ELF-1 (cell line): ENCODE data around the gene PDE11A.

Experiments used
- DNase-seq: peaks from one replicate; pipeline ENCODE4 v3.0.0-alpha.2; 2016; ENCODE audit warnings: low read depth, low spot score

PDE11A gene

DNA sequence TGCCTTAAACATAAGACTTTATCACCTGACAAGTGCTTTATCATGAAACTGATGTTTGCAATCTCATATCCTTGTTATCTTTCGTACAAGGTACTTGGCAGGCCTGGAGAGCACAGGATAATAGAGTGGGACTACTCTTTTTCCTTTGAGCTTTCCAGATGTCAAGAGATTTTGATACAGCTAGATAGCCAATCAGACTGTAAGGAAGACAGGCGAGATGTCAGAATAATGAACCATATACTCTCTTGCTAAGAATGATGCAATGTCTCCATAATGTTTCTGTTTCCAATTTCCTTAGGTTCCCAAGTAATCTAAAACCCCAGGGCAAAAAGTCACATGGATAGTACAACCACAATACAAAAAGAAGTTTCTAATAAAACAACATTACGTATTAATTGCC is 313.1 kb downstream of the PDE11A start:
- DNase-seq, result no peak

DNA sequence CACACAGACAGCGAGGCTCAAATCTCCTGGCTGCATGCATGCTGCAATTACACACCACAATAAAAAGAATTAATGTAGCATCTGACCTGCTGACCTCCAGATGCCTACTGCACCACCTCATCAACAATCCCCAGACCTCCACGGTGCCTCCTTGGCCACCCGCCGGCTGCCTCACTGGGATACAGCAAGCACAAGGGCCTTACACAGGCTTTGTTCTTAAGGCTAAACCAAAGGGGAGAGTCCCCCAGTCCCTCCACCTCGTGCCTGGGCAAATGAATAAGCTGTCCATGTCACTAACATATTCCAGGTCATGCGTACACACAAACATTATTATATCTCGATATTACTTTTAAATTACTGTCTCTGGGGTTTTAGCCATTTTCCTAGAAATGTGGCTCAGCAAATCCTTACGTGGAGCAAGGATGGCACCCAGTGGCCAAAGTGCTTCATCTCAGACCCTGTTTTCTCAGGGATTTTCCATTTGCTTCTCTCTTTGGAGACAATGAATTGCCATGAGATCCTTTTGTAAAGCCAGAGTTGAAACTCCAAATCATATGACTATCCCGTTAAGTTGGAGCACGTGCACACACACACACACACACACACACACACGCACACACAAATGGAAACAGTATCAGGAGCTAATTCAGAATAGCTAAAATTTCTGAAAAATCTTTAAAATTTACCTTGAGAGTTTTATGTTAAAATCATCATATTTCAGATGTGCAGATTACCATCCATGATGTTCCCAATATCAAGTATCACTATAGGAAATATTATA is 313.8 kb downstream of the PDE11A start:
- peak; percentile 75 for DNase-seq

GRCh38 chr2:177756336-177756735 is 316.2 kb downstream of the PDE11A start:
- no peak for DNase-seq

GRCh38 chr2:177754492-177754873 is 318.1 kb downstream of the PDE11A start:
- peak; percentile 11 for DNase-seq

- peak; percentile 67 for DNase-seq
These were observed 318.7 kb downstream of the PDE11A start for GRCh38 chr2:177753682-177754491.

DNA sequence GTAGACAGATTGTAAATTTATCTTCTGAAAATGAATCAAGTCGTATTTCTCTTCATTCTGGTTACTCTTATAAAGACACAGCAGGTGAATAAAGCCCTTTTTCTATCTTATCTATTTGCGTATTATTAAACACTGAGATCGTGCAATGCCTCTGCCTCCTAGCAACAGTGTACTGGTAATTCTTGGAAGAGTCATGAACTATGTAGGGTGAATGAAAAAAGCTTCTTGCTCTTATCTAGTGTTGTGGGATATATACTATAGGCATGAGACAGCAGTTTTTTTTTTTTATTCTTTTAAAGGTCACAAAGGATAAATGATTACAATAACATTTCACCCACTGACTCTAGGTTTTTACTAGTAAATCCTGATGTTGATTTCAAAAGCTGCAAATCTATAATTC is 324.2 kb downstream of the PDE11A start:
- no peak for DNase-seq

GRCh38 chr2:177747384-177747783 is 325.2 kb downstream of the PDE11A start:
- DNase-seq, result no peak

GRCh38 chr2:177746358-177746757 is 326.2 kb downstream of the PDE11A start:
- DNase-seq, result no peak

DNA sequence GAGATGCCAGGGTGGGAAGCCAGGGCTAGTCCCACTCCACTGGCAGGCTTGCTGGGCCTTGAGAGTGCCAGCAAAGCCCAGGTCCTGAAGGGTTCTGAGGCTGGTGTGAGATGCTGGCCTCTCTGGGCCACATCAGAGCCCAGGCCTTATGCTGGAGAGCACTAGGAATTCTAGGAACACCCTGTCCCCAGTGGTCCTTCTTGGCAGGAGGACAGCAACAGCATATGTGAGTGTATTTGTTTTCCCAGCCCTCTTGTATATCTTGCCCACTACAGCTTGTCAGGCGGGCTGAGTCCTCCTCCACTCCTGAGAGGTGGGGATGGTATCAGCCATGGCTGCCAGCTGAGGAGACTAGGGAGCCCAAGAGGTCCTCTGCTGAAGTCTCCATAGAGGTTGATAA is 327.0 kb downstream of the PDE11A start:
- DNase-seq, result no peak

DNA sequence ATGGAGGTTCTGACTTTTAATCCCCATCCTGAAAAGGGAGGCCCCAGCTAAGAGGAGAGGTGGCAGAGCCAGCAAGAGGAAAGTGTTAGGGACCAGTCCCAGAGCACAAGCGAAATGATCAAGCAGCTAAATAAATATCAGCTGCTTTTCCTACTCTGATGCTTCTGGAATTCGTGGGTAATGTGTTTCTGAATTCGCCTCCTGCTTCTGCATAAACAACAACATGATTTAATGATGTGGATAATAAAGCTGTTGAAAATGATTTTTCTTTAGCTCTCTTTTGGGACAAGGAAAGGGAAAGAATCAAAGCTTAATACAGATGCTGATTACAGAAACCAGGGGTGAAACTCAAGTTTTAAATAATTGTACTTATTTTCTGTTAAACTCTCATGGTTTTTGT is 329.7 kb downstream of the PDE11A start:
- DNase-seq, result no peak

DNA sequence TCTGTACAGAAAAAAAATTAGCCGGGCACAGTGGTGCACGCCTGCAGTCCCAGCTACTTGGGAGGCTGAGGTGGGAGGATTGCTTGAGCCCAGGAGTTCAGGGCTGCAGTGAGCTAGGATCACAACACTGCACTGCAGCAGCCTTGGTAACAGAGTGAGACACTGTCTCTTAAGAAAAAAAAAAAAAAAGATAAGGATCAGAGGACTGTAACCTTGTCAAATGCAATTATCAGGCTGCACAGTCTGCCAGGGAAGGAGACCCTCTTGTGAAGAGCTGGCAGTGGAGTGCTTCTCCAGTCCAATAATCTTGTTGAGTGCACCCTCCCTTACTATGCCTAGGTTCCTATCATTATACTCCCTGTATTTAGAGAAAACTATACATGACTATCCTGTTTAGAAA is 330.7 kb downstream of the PDE11A start:
- no peak for DNase-seq

DNA sequence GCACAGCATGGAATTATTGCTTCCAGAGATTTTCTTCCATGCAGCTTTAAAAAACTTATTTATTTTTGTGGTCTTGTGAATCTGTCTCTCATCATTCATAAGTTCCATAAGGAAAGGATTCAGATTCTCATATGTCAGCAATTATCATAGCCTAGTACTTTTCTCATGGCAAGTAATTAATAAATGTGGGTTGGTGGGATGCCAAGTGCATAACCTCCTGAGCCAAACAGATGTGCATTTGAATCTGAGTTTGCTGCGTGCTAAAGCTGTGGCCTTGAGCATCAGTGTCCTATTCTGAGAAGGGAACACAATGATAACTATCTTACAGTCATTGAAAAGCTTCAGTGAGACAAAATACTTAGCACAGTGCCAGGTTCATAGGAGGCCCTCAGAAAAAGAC is 331.9 kb downstream of the PDE11A start:
- no peak for DNase-seq

DNA sequence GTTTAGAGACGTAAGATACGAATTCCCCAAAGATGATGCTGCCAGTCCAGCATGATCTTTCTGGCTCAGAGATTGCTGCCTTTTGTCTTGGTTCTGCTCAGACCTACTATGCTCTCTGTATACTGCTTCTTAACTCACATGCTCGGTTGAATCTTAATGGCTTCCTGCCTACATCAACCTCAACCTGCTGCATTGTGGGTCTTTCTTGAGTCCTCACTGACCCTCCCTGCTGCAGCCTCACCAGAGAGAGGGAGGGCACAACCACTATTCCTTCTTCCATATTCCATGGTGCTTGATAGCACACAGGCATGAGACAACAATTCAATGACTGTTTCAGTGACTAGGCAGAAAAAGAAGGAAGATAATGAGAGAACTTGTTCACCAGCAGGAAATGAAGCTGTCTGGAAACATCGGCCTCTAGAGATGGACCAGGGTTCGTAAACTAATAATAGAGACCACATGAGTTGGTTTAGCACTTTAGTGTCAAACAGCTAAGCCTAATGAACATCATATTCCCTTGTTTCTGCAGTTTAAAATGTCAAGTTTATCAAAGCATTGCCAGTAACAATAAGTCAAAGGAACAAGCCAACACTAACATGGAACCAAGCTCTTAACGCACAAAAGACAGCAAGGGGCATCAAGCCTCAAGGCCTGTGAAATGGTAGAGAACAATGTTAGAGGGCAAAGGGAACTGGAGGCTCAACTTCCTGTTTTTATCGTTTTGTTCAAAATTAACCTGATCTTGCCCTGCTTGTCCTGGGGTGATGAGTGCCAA is 333.9 kb downstream of the PDE11A start:
- DNase-seq, result no peak

GRCh38 chr2:177735318-177735803 is 337.2 kb downstream of the PDE11A start:
- DNase-seq, result no peak

- no peak for DNase-seq
These were observed 339.2 kb downstream of the PDE11A start for GRCh38 chr2:177733322-177733855.

GRCh38 chr2:177731384-177731783 is 341.2 kb downstream of the PDE11A start:
- peak; percentile 92 for DNase-seq

DNA sequence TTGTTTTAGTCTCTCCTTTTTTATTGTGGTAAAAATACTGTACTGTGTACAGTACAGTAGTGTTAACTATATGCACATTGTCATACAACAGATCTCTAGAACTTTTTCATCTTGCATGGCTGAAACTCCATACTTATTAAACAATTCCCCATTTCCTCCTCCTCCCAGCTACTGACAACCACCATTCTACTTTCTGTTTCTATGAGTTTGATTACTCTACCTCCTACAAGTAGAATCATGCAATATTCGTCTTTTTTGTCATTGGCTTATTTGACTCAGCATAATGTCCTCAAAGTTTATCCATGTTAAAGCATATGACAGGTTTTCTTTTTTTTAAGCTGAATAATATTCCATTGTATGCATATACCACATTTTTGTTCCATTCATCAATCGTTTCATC is 341.8 kb downstream of the PDE11A start:
- no peak for DNase-seq

DNA sequence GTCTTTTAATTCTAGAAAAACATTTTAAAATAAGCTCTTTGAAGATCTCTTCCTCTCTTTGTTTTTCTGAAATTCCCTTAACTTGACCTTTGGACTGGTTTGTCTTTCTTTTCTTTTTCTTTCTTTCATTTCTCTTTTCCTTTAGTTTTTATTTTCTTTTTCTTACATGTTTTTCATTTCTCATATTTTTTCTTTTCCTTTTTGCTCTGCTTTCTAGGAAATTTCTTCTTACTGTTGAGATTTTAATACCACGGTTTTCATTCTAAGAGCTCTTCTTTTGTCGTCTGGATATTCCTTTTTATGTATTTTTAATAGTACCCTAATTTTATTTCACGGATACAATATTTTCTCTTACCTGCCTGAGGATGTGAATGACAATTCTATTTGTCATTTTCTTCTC is 342.2 kb downstream of the PDE11A start:
- DNase-seq, result no peak

DNA sequence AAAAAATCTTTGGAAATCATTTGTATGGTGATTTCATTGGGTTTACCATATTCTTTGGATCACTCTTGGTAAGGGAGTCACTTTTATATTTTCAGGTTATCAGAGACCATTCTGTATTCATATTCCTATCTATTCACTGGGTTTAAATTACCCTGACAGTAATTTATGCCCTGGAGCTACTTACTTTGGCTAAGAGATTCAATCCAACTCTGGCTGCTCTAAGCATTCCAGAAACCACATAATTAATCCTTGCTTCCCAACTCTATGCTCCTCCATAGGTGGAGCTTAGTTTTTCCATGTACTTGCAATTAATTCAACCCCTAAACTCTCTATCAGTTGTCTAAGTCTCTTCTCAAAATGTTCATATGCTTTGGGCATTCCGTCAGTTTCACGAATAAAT is 343.7 kb downstream of the PDE11A start:
- DNase-seq, result no peak

GRCh38 chr2:177728399-177728765 is 344.2 kb downstream of the PDE11A start:
- DNase-seq, result no peak

DNA sequence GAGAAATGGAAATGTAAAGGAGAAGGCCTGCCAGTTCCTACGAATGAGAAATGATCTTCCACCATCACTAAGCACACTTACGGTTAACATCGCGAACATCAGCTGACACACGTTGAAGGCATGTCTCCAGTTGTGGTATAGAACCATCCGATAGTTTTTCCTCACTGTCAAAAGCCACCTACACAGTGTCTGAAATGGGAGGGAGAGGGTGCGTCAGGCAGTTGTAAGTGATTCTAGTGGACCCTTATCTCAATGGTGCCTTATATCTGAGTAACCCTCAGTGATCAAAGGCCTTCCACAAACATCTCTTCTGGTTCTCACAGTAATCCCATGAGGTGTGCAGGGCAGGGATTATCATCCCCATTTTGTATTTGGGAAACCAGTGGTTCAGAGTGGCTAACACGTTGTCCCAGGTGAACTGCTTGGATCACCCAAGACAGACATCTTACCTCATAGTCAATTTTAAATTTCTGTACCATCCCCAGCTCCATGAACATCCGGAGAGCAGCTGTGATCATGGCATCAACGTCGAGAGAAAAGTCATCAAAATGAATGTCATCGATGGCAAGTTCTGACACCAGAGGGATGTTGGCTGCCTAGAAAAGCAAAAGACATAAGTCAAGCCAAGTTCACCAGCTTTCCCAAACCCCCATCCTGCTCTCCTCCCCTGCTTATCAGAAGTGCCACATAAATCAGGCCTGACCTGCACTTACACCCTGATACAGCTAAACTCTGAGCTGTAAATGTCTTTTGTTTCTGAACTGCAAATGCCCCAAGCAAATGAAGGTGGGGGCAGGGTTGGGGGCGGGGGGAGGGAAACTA is 344.8 kb downstream of the PDE11A start:
- DNase-seq, result peak; percentile 5
